GM18517 (cell line): ENCODE results near the gene XRCC4.

Experiments used
- ATAC-seq: cut with Tn5 transposase; IDR thresholded peaks from one replicate; pipeline ENCODE4 v1.9.1; 2021; ENCODE audit warnings: mild to moderate bottlenecking, moderate library complexity; ENCODE audit not compliant: unreplicated experiment

XRCC4 gene

DNA sequence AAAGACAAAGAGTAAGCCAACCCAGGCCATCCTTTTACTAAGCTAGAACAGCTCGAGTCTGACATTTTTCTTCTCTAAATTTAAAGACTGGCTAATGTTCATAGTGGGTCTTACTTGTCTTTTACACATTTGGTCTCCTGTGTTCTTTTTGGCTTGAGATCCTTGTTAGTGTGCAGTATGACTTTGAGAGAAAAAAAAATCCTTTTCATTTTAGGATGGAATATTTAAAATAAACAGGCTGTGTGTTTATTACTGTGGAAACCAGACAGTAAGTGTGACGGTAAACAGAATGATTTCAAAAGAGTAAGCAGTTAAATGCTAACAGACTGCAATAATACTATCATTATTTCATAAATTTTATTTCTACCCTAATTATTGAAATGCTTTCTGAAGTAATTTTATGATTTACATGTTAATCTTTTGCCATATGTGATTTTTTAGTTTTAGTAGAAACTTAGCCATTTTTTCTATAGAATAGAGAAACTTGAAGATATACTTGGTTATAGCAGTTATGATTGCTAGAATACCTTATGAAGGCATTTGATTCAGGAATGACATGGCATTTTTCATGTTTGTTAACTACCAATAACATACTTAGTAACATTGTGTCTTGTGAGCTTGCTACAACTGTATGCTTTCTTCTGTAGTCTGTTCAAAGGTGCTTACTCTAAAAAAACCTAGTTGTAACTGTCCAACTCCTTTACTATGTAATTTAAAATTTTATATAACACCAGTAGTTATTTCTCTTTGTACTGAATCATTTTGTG lies 92.4 kb downstream of the XRCC4 start:
- ATAC-seq = no peak

DNA sequence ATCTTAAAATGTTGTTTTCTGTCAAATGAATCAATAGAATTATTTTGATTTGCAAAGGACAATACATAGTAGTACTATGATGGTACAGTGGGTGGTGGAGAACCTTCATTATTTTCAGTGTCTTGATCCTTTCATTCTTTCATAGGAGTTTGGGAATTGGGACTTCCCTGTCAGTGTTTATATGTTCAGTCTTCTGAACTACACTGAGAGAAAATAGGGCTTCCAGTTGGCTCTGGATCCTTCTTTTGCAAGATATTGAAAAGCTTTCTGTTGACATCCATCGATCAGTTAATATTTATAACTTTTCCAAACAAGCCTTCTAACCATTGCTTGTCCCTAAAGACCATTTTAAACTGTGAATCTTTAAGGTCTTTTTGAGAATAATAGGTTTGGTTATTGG lies 94.7 kb downstream of the XRCC4 start:
- ATAC-seq = no peak

DNA sequence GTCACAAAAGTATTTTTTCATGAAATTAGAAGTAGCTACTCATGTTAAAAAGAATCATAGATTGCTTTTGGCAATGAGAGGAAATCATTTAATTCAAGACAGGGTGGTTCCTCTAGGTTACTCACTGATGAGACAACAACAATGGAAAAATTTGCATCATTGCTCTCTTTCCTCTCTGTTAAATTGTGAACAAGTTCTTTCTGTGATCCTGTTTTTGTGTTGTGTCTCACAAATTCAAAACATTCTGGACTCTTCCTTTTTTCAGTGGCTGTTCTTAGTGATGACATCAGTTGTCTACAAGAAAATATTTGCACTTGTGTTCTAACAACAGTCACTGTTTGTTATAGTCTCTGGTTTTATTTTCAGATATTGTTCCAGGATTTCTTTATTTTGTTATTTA lies 95.3 kb downstream of the XRCC4 start:
- ATAC-seq = no peak

DNA sequence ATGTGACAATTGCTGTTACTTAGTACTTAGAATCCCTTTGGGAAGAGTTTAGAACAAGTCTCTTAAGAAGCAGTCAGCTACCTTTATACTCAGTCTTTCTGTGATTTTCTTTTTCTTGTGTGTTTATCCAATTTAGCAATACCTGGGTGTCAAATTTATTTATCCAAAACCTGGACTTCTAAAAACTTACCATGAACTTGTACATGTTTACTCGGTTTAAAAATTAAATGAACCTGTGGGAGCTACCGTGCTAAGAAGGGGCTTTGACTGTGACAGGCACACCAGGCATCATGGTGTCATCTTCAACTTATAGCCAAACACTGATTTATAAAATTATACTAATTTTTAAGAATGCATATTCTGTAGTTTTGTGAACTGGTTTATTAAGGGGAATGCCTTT lies 96.5 kb downstream of the XRCC4 start:
- ATAC-seq = no peak

DNA sequence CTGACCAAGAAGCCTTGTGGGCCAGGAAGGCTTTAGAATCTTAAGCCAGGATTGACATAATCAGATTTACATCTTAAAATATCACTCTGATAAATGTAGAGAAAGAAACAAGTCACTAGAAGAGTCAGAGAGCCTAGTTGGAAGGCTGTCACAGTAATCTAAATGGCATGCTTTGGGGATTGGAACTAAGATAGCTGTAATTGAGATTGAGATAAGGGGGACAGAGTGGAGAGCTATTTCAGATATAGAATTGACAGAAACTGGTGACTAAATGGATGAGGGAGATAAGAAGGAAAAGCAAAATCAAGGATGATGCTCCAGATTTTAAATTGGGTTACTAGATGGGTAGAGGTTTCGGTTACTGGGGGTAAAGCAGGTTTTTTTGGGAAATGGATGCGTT lies 100.5 kb downstream of the XRCC4 start:
- no peak for ATAC-seq

DNA sequence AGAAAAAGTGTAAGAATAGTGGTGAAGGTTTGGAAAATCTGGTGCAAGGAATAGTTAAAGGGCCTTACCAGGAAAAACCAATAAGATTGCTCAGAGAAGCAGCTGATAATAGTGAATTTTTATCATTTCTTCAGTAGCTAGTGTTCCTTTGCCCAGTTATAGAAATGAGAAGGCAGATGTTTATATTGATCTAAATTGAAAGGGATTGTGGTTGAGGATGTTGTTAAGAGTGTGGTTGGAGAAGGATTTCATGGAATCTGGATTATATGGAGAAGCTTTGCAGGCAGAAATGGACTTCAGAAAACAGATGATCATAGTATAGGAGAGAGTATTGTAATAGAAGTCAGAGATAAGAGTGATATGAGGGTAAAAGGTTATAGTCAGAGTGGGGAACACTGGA lies 102.6 kb downstream of the XRCC4 start:
- no peak for ATAC-seq

DNA sequence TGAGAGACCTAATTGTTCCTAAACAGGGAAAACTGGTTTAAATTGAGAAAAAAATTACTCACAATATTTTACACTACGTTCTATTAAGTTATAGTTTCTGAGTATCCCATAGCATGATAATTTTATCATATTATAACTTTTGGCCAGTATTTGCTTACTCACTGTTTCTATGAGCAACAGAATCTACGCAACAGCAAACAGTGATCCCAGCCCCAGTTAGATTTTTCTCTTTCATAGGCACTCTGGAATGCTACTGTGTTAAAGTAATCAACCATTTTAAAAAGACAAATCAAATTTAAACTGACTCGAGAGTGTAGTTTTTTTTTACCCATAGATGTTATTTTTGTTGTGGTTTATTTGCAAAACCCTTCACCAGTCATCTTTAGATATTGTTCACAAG lies 107.2 kb downstream of the XRCC4 start:
- ATAC-seq = no peak

DNA sequence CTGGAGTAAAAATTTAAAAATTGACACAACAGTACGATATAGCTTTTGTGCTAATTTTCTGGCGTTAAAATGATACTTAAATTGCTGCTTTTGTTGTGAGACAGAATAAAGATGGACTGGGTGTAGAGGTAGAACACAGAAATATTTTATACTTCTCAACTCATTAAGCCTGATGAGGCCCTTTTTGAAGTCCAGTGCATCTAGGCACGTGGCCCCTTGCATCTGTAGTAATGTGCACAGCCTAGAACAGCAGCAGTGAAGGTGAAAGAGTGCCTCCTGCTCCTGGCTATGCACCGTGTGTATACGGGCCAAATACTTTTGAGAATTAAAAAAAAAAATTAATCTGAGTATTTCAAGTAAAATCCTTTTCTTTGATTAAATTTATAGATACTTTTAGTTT lies 115.6 kb downstream of the XRCC4 start:
- ATAC-seq = no peak

DNA sequence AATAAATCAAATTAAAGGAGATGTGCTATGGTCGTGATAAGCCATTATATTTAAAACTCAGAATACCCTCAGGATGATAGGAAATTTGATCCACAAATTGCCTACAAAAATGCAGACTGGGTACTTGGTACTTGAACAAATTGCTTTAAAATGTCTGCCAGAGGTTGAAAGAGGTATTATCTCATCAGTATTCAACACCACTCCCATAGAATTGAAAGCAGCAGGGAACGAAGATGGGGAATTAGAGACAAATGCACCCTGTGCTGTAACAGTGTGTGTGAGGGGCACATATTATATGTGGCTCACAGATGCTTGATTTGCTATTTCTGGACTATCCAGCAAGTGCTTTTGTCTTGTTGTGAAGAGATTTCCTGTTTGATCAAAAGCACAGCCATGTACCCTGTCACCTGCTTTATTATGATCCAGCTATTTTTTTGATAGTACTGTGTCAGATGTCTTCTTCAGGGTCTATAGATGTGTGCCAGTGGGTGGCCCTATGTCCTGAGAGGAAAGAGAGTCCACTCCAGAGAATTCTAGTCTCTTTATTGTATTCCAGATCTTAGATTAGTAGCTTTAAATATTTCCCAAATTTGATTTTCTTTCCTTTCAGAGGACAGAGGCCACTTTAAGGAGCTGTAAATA lies 120.1 kb downstream of the XRCC4 start:
- no peak for ATAC-seq

DNA sequence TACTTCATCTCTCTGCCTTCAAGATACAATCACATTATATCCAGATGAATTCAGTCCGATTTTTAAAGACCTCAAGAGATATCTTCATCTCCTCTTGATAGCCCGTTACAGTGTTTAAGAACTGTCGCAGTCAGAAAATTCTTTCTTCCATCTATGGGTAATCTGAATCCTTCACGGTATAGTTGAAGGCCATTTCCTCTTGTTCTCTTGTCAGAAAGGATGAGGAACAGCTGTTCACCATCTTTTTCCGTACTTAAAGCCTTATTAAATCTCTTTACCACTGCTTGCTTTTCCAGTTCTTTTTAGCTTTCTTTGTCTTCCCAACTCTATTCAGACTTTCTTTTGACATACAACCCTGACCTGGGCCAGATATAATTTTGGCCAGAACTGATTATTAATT lies 121.8 kb downstream of the XRCC4 start:
- no peak for ATAC-seq

DNA sequence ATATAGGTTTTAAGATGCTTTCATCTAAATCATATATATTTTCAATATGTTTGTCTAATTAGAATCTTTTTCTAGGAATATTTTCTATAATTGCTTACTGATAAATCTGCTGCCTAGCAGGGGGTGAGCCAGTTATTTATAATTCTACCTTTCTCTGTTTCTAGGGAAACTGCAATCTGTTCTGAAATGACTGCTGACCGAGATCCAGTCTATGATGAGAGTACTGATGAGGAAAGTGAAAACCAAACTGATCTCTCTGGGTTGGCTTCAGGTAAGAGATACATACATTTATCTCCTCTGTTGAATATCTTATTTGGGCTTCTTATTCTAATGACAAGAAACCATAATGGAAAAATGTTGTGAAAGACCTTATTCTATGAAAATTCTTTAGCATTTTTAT lies 127.3 kb downstream of the XRCC4 start:
- no peak for ATAC-seq

DNA sequence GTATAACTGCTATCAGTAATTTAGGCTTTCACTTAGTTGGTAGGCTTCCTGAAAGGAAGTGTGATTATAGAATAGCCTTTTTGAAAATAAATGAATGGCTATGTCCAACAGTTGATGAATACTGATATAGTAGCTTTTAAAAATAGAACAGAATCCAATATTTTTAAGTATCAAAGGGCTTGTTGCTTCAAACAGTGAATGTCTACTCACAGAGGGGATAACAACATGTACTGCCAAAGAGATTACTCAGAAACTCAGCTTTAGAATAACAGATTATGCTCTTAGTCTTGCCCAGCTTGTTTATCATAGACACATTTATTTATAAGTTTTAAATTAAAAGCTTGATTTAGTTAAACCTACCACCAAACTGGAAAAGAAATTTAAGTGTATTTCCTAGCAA lies 132.6 kb downstream of the XRCC4 start:
- no peak for ATAC-seq

DNA sequence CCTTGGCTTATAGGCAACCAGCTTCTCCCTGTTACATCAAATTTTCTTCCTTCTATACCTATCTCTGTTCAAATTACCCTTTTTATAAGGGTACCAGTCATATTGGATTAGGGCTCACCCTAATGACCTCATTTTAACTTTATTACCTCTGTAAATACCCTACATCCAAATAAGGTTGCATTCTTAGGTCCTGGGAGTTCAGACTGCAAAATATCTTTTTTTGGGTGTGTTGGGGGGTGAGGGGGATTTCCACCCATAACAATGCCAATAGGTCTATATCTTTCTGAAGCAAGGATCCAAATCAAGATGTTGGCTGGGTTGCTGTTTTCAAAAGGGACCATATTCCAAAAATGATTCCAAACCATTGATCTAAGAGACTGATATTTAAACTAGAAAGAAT lies 141.7 kb downstream of the XRCC4 start:
- no peak for ATAC-seq

DNA sequence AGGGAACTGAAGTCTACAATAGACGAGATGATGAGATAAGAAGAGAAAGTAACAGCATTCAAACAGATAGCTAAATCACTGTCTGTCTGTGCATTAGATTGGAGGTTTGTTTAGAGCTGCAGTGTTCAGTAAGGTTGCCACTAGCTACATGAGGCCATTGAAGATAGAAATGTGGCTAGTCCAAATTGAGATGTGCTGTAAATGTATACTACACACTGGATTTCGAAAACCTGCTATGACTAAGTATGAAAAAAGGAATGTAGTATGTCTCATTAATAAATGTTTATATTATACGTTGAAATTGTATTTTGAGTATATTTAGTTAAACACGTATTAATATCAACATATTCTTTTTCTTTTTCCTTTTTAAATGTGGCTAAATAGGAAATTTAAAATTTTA lies 142.1 kb downstream of the XRCC4 start:
- ATAC-seq = no peak

DNA sequence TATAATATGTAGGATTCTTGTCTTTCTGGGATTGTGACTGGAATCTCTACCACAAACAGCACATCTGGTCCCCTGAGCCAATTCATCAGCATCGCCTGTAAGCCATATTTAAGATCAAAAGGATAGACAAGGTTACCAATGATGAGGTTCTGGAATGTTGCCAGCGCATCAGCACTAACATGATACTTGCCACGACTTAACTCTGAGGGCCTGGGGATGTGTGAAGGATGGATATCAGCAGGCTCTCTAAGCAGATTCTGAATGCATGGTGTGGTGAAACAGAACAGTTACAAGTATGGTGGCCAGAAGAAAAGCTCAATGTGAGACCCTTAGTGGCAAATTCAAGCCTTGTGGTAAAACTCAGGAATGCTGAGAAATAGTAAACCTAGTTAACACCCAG lies 143.0 kb downstream of the XRCC4 start:
- no peak for ATAC-seq

DNA sequence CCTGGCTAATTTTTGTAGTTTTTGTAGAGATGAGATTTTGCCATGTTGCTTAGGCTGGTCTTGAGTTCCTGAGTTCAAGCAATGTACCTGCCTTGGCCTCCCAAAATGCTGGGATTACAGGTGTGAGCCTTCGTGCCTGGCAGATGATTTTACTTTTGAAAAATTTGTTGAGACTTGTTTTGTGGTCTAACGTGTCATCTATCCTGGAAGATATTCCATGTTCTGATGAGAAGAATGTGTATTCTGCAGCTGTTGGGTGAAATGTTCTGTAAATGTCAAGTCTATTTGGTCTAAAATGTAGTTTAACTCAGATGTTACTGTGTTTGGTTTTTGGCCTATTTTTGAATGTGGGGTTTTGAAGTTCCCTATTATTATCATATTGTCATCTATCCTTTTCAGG lies 145.6 kb downstream of the XRCC4 start:
- ATAC-seq = no peak

DNA sequence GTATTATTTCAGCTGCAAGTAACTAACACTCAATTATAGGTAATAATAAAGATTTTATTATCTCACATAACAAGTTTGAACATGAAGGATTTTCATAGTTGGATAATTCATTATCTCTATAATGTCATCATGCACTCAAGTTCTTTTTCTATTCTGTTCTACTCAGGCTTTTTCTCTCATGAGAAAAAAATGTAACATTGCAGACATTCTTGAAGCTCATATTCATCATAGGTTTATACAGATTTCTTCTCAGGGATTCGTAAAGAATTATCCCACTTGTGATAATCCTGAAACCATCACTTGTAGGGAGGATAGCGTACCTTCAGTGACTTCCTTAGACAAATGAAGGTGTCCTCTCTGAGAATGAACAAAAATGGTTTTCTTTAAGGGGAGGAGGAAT lies 150.3 kb downstream of the XRCC4 start:
- no peak for ATAC-seq

DNA sequence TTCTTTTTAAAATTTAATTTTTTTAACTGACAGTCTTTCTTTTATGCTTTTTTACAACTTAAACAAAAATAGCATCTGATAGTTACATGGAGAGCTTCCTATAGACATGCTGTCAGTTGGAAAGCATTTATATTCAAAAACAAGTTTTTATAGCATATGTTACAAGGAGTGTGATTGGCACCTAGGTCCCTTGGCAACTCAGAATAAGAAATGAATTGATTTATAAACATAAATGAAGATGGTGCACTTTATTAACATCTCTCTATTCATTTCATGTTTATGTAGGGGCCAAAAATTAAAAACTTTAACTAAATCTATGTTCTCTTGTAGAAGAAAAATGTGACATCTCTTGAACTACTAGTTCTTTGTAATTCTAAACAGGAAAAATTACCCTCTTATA lies 153.2 kb downstream of the XRCC4 start:
- ATAC-seq = no peak

DNA sequence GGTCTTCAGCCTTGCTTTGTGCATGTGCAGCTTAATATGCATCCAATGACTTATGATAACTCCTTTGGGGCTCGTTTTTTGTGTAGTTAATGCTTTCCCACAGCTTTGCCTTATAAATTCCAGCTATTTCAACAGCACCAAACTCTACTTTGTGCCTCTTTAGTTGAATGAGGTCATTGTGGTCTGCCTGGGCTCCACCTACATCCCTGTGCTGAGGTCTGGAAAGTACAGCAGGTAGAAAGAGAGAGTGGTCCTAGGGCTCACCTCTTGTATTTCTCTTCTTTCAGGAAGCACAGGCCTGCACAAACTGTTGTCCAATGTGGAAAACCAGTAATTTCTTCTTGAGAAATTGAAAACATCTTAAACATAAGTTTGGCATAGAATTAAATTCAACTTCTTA lies 167.2 kb downstream of the XRCC4 start:
- no peak for ATAC-seq

DNA sequence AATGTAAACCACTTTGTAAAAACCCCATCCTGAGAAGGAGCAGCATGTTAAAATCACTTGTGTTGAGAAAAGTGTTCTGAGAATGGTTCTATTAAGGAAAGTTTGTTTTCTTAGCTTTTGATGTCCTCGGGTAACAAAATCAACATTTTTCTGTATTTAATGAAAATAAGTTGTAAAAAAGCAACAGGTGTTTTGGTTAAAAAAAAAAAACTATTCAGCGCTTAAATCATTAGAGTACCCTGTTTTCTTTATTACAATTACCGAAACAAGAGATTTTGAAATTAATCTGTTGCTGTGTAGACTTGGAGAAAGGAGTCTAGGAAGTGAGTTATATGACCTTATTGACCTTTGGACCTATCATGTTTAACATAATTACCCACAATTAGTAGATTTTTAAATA lies 167.7 kb downstream of the XRCC4 start:
- no peak for ATAC-seq

DNA sequence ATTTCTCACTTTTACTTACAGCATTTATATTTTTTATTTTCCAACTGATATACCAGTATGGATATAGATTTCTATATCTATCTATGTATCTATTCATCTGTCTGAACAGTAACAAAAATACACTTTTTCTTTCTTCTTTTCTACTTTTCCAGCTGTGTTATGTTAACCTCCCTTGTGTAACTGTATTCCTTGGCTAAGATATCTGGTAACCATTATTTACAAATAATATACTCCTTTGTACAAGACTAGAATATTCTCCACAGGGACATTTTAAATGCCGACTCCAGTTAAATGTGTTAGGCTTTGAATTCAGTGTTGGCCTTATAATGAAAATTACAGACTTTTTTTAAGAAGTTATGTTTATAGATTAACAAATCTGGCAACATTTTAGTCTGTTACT lies 168.7 kb downstream of the XRCC4 start:
- ATAC-seq = no peak

DNA sequence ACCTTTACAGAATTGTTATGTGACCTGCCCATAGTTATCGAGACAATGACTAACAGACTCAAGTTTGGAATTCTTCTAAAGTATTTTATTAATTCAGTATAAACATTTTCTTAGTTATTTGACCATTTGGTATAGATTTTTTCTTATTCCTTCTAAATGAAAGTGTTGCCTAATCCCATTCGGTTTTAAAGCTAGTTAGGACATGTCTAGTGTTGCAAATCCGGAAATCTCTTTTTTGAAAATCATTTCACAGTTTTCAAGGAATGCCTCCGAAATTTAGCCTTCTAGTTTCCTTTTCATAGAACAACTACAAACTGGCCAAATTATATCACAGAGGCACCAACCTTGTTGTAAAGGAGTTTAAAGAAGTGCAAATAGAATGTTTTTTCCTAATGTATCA lies 171.8 kb downstream of the XRCC4 start:
- ATAC-seq = no peak

DNA sequence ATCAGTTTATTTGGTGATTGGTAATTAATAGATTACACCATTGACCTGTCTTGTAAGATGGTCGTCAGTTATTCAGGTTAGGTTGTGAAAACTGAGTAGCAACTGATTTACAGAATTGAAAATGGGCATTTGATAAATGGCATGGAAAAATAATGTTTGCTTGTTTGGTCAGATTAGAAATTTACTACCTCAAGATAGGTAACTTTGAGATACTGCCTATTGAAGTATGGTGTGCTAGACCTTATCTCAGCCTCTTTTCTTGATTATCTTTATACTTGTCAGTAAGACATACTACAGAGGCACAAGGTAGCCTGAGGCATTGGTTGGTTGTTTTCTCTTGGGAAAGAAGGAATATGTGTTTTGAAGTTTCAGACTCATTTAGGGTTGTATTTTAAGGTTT lies 174.5 kb downstream of the XRCC4 start:
- no peak for ATAC-seq
